RWPE2 (cell line): ENCODE data around the gene NDUFB4.
A peak's percentile ranks its signal among the peaks of the same experiment; 100 is the strongest.

ENCODE experiments used
- ATAC-seq: fragments of 200-7000 bp; cut with Tn5 transposase; 3 replicates; pipeline ENCODE4 v1.9.1; 2021; ENCODE audit warnings: low read depth
- DNase-seq: peaks from one replicate; pipeline ENCODE4 v3.0.0-alpha.2; 2020; ENCODE audit warnings: low spot score
- H3K27ac ChIP-seq: fragments of 450-650 bp; 2 replicates; pipeline ENCODE4 v1.5.1; 2017; ENCODE audit warnings: mild to moderate bottlenecking; ENCODE audit not compliant: poor library complexity, severe bottlenecking
- H3K27me3 ChIP-seq: fragments of 250-450 bp; sonication (Bioruptor Pico); 2 replicates; pipeline ENCODE4 v1.5.1; 2021; ENCODE audit warnings: mild to moderate bottlenecking, moderate library complexity; ENCODE audit not compliant: insufficient read depth, poor library complexity, severe bottlenecking
- H3K36me3 ChIP-seq: fragments of 250-450 bp; sonication (Bioruptor Pico); 2 replicates; pipeline ENCODE4 v1.5.1; 2020; ENCODE audit warnings: low read depth, mild to moderate bottlenecking, moderate library complexity
- H3K4me1 ChIP-seq: fragments of 250-450 bp; sonication (Bioruptor Pico); 2 replicates; pipeline ENCODE4 v1.5.1; 2021; ENCODE audit warnings: mild to moderate bottlenecking, moderate library complexity; ENCODE audit not compliant: insufficient read depth, poor library complexity, severe bottlenecking
- H3K4me3 ChIP-seq: fragments of 250-450 bp; sonication (Bioruptor Pico); 2 replicates; pipeline ENCODE4 v1.5.1; 2021; ENCODE audit warnings: mild to moderate bottlenecking, moderate library complexity; ENCODE audit not compliant: severe bottlenecking
- H3K9me3 ChIP-seq: fragments of 250-450 bp; sonication (Bioruptor Pico); 2 replicates; pipeline ENCODE4 v1.5.1; 2021; ENCODE audit warnings: mild to moderate bottlenecking, moderate library complexity; ENCODE audit not compliant: severe bottlenecking
- TF ChIP-seq, protein P1 (sequence below): fragments of 450-650 bp; IDR thresholded peaks from one replicate; pipeline ENCODE4 v1.5.1; 2017; ENCODE audit warnings: mild to moderate bottlenecking, moderate library complexity; ENCODE audit not compliant: poor library complexity, severe bottlenecking

Gene NDUFB4

DNA sequence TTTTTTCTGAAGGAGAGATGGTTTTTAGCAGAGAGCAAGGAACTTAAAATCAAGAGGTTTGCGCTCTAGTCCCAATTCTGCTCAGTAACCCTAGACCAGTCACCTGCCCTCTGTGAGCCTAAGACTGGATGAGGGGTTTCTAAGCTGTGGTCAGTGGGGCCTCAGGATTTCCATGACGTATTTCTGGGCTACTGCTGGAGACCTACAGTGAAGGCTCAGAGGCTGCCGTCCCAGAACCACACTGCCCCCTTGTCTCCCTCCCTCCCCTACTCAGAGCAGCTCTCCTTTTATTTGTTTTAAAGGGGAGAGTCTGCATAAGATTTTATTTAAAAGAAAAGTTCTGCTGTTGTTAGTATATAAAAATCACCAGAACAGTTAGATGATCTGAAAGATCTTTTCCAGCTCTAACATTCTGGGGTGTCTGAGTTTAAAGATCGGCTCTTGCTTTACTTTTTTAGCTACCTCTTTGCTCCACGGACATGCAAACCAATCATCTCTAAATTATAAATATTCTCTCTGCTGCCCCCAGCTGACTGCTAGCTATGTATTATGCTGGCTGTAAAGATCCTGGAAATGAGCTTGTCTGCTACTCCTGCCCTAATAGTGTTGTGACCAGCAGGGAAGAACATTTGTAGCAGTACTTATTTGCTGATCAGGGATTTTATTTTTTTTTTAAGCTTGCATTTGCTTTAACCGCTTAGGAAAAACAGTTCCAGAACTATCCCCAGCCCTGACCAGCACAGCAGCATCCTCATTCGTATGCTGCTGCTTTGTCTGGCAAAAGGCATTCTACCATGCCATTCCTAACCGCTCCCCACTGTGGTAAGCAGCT lies 28.6 kb upstream of the NDUFB4 start:
- TF ChIP-seq, protein P1, sequence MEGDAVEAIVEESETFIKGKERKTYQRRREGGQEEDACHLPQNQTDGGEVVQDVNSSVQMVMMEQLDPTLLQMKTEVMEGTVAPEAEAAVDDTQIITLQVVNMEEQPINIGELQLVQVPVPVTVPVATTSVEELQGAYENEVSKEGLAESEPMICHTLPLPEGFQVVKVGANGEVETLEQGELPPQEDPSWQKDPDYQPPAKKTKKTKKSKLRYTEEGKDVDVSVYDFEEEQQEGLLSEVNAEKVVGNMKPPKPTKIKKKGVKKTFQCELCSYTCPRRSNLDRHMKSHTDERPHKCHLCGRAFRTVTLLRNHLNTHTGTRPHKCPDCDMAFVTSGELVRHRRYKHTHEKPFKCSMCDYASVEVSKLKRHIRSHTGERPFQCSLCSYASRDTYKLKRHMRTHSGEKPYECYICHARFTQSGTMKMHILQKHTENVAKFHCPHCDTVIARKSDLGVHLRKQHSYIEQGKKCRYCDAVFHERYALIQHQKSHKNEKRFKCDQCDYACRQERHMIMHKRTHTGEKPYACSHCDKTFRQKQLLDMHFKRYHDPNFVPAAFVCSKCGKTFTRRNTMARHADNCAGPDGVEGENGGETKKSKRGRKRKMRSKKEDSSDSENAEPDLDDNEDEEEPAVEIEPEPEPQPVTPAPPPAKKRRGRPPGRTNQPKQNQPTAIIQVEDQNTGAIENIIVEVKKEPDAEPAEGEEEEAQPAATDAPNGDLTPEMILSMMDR, result peak; percentile 52
- ATAC-seq (peak; percentile 70), DNase-seq (no peak)
- no peaks in the 10 kb centered on the region for H3K9me3 ChIP-seq
- no peaks in the 10 kb centered on the region for H3K4me1 ChIP-seq
- H3K36me3 ChIP-seq, result no peaks in the 10 kb centered on the region
- H3K4me3 ChIP-seq, result no peak overlapping the region
- H3K27me3 ChIP-seq, result no peaks in the 10 kb centered on the region
- H3K27ac ChIP-seq, result no peak overlapping the region

DNA sequence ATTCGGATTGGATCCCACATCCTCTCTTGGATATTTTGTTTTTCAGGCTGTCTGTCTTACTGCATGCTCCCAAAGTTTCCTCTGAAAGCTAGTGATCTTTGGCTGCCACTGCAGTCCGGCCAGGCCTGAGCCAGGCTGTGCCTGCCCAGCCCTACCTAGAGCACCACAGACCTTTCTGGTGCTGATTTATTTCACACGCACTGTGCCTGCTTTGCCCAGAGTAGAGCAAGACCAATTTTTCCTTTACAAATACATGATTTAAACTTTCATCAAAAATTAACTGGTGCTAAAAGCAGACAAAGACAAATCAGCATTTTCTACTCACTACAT lies 28.0 kb upstream of the NDUFB4 start:
- no peaks in the 10 kb centered on the region for H3K9me3 ChIP-seq
- TF ChIP-seq, protein P1, result no peak
- DNase-seq (no peak), ATAC-seq (no peak)
- no peak overlapping the region for H3K27ac ChIP-seq
- H3K27me3 ChIP-seq, result no peaks in the 10 kb centered on the region
- H3K4me3 ChIP-seq, result no peak overlapping the region
- H3K4me1 ChIP-seq, result no peaks in the 10 kb centered on the region
- H3K36me3 ChIP-seq, result no peaks in the 10 kb centered on the region

DNA sequence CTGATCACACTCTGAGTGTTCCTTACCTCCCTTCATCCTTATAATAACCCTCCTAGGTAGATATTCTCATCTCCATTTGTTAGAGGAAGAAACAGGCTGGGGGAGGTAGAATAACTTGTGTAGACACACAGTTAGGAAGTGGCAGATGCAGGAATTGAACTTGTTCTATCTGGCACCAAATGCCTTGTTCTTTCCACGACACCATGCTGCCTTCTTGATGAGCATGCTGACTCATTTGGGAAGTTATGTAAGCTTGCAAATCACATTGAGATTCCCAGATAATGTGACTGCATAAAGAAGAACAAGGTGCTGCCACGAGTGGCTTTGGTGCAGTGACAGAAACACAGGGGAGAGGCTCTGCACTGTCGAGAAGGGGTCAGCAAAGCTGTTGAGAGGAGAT lies 27.5 kb upstream of the NDUFB4 start:
- no peaks in the 10 kb centered on the region for H3K27me3 ChIP-seq
- DNase-seq, result no peak
- ATAC-seq, result no peak
- TF ChIP-seq, protein P1, result no peak
- no peak overlapping the region for H3K4me3 ChIP-seq
- H3K9me3 ChIP-seq, result no peaks in the 10 kb centered on the region
- H3K4me1 ChIP-seq, result no peaks in the 10 kb centered on the region
- no peaks in the 10 kb centered on the region for H3K36me3 ChIP-seq
- no peak overlapping the region for H3K27ac ChIP-seq

DNA sequence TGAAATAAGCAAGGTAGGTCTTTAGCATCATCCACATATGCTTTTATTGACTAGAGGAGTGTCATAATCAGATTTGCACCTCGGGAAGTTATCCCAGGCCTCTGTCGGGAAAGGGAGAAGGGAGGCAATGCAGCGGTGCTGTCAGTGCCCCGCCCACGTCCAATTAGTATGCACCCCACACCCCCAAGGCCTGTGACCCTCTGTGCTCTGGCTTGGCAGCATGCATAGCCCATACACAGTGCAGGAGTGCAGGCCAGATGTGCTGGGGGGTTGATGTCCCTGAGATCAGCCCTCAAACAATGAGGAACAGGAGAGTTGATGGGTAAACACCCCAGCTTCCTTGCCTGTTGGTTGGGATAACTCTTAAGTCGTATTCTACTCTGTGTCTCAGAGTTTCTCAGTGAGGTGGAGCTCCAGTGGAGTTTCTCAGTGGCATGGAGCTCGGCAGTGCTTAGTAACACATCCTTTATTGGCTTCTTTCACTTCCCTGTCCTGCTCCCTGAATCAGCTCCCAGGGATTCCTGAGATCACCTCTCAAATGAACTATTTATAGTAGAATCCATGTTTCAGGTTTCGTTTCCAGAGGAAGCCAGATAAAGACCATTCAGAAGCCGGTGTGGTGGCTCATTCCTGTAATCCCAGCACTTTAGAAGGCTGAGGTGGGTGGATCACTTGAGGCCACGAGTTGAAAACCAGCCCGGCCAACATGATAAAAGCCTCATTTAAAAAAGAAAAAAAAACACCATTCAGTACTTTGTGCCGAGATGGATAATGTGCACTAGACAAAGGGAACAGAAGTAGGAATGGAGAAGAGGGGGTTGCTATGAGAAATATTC lies 26.7 kb upstream of the NDUFB4 start:
- Histone ChIP-seq H3K27me3 (no peaks in the 10 kb centered on the region), H3K4me1 (no peaks in the 10 kb centered on the region), H3K4me3 (no peak overlapping the region), H3K27ac (no peak overlapping the region), H3K9me3 (no peaks in the 10 kb centered on the region), H3K36me3 (no peaks in the 10 kb centered on the region)
- no peak for ATAC-seq
- DNase-seq, result no peak
- TF ChIP-seq, protein P1, result no peak
